GM23248 (cell line): ENCODE data around the gene PLA2G2D.

ENCODE experiments used
- EZH2 ChIP-seq: fragments of 200-600 bp; sonication (generic); IDR thresholded peaks from 2 replicates; pipeline ENCODE4 v1.6.1; 2018; ENCODE audit warnings: antibody characterized with exemption, mild to moderate bottlenecking; ENCODE audit not compliant: insufficient read depth, poor library complexity, severe bottlenecking
- EZH2phosphoT487 ChIP-seq: fragments of 200-600 bp; sonication (generic); IDR thresholded peaks from 2 replicates; pipeline ENCODE4 v1.6.1; 2018; ENCODE audit warnings: antibody characterized with exemption, moderate library complexity, mild to moderate bottlenecking, low read depth; ENCODE audit not compliant: insufficient read depth

DNA sequence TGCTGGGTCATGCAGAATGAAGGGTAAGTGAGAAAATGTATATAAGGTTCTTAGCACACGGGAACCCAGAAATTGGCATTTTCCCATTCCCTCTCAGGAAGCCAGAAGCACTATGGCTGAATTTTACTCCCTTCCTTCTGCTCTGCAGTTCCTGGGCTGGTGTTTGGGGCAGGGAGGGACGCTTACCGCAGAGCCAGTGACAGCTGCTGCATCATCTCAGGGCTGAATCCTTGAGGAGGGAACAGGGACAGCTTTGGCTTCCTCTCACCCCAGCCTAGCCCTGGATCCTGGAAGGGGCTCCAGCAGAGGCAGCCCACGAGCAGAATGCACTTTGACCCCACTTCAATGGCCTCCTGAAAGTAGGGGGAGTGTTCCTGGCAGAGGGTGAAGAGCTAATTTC is 12.0 kb downstream of the PLA2G2D start:
- TF ChIP-seq EZH2: no peak
- no peak for TF ChIP-seq EZH2phosphoT487
